ENCODE data around the gene VSTM2B.
A peak's percentile ranks its signal among the peaks of the same experiment; 100 is the strongest.

Gene VSTM2B

DNA sequence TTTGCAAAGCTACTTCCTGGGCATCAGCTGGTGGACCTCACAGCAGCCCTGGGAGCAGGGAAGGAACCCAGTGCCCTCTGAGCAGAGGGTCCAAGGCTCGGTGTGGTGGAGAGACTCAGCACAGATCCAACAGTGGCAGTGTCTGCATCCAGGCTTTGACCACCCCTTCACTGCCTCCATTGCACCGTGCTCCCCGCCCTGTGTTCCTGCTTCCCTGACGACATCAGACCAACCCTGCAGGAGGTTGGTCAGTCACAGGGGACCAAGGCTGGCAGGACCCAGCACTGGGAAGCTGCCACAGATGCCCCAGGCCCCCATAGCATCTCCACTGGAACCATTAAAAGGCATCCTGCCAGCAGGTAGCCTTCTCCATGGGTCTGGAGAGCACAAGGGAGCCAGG lies 7.8 kb upstream of the VSTM2B start:
- Histone ChIP-seq H3K27me3 (ENCODE audit: control insufficient read depth in 1 of 2, insufficient read depth in 1 of 2, low read length in 2 of 2) (peaks cover 3 to 26% of the 10 kb centered on the region in 2 experiments), H3K36me3 (ENCODE audit: control insufficient read depth in 1 of 2, insufficient read depth in 2 of 2, low read depth in 1 of 2, low read length in 2 of 2) (no peaks in the 10 kb centered on the region), H3K9ac (ENCODE audit: low read length) (no peak overlapping the region), H2AK5ac (ENCODE audit: low read length, severe bottlenecking) (no peak overlapping the region), H3K79me1 (replicated peaks; ENCODE audit: low read length, poor library complexity, severe bottlenecking) (no peaks in the 10 kb centered on the region), H2BK15ac (ENCODE audit: low read depth, poor library complexity, severe bottlenecking) (no peak overlapping the region), H3K14ac (ENCODE audit: low read length in 2 of 2) (no peak overlapping the region), H3K4ac (ENCODE audit: low read depth in 1 of 2, low read length in 2 of 2) (no peak overlapping the region), H3K18ac (ENCODE audit: low read depth in 1 of 2, low read length in 2 of 2) (no peak overlapping the region), H3K9me3 (ENCODE audit: control insufficient read depth, low read length) (no peaks in the 10 kb centered on the region), H2AFZ (ENCODE audit: low read depth, low read length) (no peak overlapping the region), H4K8ac (ENCODE audit: low read length) (no peak overlapping the region), H2BK5ac (ENCODE audit: low read depth, low read length, poor library complexity, severe bottlenecking) (no peak overlapping the region), H3K4me3 (ENCODE audit: insufficient read depth in 1 of 2, low read depth in 1 of 2, low read length in 2 of 2) (peak overlapping the region in 1 of 2 experiments; percentile 9), H2BK120ac (ENCODE audit: low read depth, low read length) (no peak overlapping the region), H3K27ac (ENCODE audit: low read length, poor library complexity, severe bottlenecking) (no peak overlapping the region), H4K91ac (ENCODE audit: low read length) (peak overlapping the region; percentile 44), H3K4me1 (ENCODE audit: control insufficient read depth, insufficient read depth, low read depth, low read length) (no peaks in the 10 kb centered on the region), H3K4me2 (ENCODE audit: low read length, poor library complexity, severe bottlenecking) (no peak overlapping the region), H3K23ac (ENCODE audit: low read length in 2 of 2) (no peak overlapping the region), H2BK12ac (ENCODE audit: low read length in 2 of 2) (no peak overlapping the region)
- DNase-seq: no peak
- WGBS: 60% methylated on average over 4 of the region's 4 CpGs

DNA sequence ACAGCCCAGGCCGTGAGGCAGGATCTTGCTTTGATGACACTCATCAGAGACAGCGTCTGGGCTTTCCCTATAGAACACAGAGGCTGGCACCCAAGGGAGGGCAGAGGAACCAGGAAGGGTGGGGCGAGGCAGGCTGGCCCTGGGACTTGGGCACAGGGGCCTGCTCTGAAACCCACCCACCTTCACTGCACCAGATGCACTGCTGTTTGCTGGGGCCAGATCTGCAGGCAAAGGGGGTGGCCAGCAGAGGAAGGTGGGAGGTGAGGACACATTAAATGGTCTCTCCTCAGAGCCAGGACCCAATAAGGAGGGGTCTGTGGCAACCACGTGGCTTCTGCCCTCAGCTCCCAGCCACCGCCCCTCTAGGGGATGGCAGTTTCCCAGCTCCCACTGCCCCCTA lies 6.6 kb upstream of the VSTM2B start:
- no peak overlapping the region for H2BK120ac ChIP-seq (ENCODE audit: low read depth, low read length)
- no peaks in the 10 kb centered on the region for H3K9me3 ChIP-seq (ENCODE audit: control insufficient read depth, low read length)
- no peak overlapping the region for H3K14ac ChIP-seq (ENCODE audit: low read length in 2 of 2)
- H3K4me1 ChIP-seq (ENCODE audit: control insufficient read depth, insufficient read depth, low read depth, low read length): no peaks in the 10 kb centered on the region
- no peak overlapping the region for H4K8ac ChIP-seq (ENCODE audit: low read length)
- H3K27me3 ChIP-seq (ENCODE audit: control insufficient read depth in 1 of 2, insufficient read depth in 1 of 2, low read length in 2 of 2): peaks cover 15 to 38% of the 10 kb centered on the region in 2 experiments
- no peak overlapping the region for H2BK12ac ChIP-seq (ENCODE audit: low read length in 2 of 2)
- no peak overlapping the region for H3K9ac ChIP-seq (ENCODE audit: low read length)
- H2AK5ac ChIP-seq (ENCODE audit: low read length, severe bottlenecking): no peak overlapping the region
- DNase-seq: no peak
- H2BK15ac ChIP-seq (ENCODE audit: low read depth, poor library complexity, severe bottlenecking): no peak overlapping the region
- no peak overlapping the region for H2BK5ac ChIP-seq (ENCODE audit: low read depth, low read length, poor library complexity, severe bottlenecking)
- H3K23ac ChIP-seq (ENCODE audit: low read length in 2 of 2): no peak overlapping the region
- H3K18ac ChIP-seq (ENCODE audit: low read depth in 1 of 2, low read length in 2 of 2): no peak overlapping the region
- H4K91ac ChIP-seq (ENCODE audit: low read length): no peak overlapping the region
- no peak overlapping the region for H2AFZ ChIP-seq (ENCODE audit: low read depth, low read length)
- no peaks in the 10 kb centered on the region for H3K36me3 ChIP-seq (ENCODE audit: control insufficient read depth in 1 of 2, insufficient read depth in 2 of 2, low read depth in 1 of 2, low read length in 2 of 2)
- H3K79me1 ChIP-seq (replicated peaks; ENCODE audit: low read length, poor library complexity, severe bottlenecking): no peaks in the 10 kb centered on the region
- 73% methylated on average over 5 of the region's 5 CpGs for WGBS
- no peak overlapping the region for H3K27ac ChIP-seq (ENCODE audit: low read length, poor library complexity, severe bottlenecking)
- no peak overlapping the region for H3K4me2 ChIP-seq (ENCODE audit: low read length, poor library complexity, severe bottlenecking)
- H3K4me3 ChIP-seq (ENCODE audit: insufficient read depth in 1 of 2, low read depth in 1 of 2, low read length in 2 of 2): no peak overlapping the region
- no peak overlapping the region for H3K4ac ChIP-seq (ENCODE audit: low read depth in 1 of 2, low read length in 2 of 2)

DNA sequence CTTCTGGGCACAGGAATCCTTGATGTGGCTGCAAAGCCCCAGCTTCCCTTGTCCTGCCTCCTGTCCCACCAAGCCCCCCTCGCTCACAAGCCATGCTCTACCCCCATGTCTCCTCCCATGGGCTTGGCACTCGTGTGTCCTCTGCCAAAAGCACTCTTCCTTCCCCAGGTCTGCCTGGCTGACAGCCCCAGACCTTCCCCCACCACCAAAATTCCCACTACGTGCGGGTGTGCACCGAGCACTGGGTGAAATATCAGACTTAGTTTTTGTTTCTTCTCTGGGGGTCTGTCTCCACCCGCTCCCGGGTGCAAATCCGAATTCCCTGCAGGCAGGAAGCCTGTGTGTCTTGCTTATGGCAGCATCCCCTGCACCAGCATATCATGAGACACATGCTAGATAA lies 5.9 kb upstream of the VSTM2B start:
- H3K23ac ChIP-seq (ENCODE audit: low read length in 2 of 2): no peak overlapping the region
- no peaks in the 10 kb centered on the region for H3K79me1 ChIP-seq (replicated peaks; ENCODE audit: low read length, poor library complexity, severe bottlenecking)
- H2BK12ac ChIP-seq (ENCODE audit: low read length in 2 of 2): no peak overlapping the region
- no peak overlapping the region for H3K14ac ChIP-seq (ENCODE audit: low read length in 2 of 2)
- H3K9ac ChIP-seq (ENCODE audit: low read length): no peak overlapping the region
- H3K27me3 ChIP-seq (ENCODE audit: control insufficient read depth in 1 of 2, insufficient read depth in 1 of 2, low read length in 2 of 2): peaks cover 23 to 46% of the 10 kb centered on the region in 2 experiments
- H3K4me2 ChIP-seq (ENCODE audit: low read length, poor library complexity, severe bottlenecking): no peak overlapping the region
- no peak overlapping the region for H2BK15ac ChIP-seq (ENCODE audit: low read depth, poor library complexity, severe bottlenecking)
- H2AFZ ChIP-seq (ENCODE audit: low read depth, low read length): no peak overlapping the region
- H3K4ac ChIP-seq (ENCODE audit: low read depth in 1 of 2, low read length in 2 of 2): no peak overlapping the region
- no peak overlapping the region for H3K4me3 ChIP-seq (ENCODE audit: insufficient read depth in 1 of 2, low read depth in 1 of 2, low read length in 2 of 2)
- no peak for DNase-seq
- no peak overlapping the region for H3K27ac ChIP-seq (ENCODE audit: low read length, poor library complexity, severe bottlenecking)
- no peaks in the 10 kb centered on the region for H3K9me3 ChIP-seq (ENCODE audit: control insufficient read depth, low read length)
- H4K91ac ChIP-seq (ENCODE audit: low read length): no peak overlapping the region
- H2AK5ac ChIP-seq (ENCODE audit: low read length, severe bottlenecking): no peak overlapping the region
- H3K36me3 ChIP-seq (ENCODE audit: control insufficient read depth in 1 of 2, insufficient read depth in 2 of 2, low read depth in 1 of 2, low read length in 2 of 2): no peaks in the 10 kb centered on the region
- no peak overlapping the region for H2BK120ac ChIP-seq (ENCODE audit: low read depth, low read length)
- WGBS: 70% methylated on average over 8 of the region's 8 CpGs
- H3K4me1 ChIP-seq (ENCODE audit: control insufficient read depth, insufficient read depth, low read depth, low read length): peaks cover 5% of the 10 kb centered on the region
- no peak overlapping the region for H2BK5ac ChIP-seq (ENCODE audit: low read depth, low read length, poor library complexity, severe bottlenecking)
- no peak overlapping the region for H3K18ac ChIP-seq (ENCODE audit: low read depth in 1 of 2, low read length in 2 of 2)
- H4K8ac ChIP-seq (ENCODE audit: low read length): no peak overlapping the region

DNA sequence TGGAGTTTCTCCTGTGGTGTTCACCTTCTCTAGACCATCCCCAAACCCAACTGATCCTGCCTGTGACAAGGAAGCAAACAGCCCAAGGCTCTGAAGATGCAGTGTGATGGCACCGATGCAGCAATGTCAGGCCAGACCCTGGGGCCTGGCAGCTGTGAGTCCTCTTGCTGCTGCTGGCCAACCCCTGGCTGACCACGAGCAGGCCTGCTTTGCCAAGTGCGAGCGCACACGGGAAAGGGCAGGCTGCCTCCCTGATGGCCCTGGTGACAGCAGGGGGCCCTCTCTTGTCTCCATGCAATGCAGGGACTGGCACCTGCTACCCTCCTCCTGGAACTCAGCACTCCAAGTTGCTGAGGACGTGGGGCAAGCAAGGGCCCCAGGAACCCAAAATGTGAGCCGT lies 5.4 kb upstream of the VSTM2B start:
- Histone ChIP-seq H3K79me1 (replicated peaks; ENCODE audit: low read length, poor library complexity, severe bottlenecking) (no peaks in the 10 kb centered on the region), H3K4me1 (ENCODE audit: control insufficient read depth, insufficient read depth, low read depth, low read length) (peaks cover 9% of the 10 kb centered on the region), H2BK120ac (ENCODE audit: low read depth, low read length) (no peak overlapping the region), H3K4me3 (ENCODE audit: insufficient read depth in 1 of 2, low read depth in 1 of 2, low read length in 2 of 2) (no peak overlapping the region), H3K23ac (ENCODE audit: low read length in 2 of 2) (no peak overlapping the region), H3K14ac (ENCODE audit: low read length in 2 of 2) (no peak overlapping the region), H3K27ac (ENCODE audit: low read length, poor library complexity, severe bottlenecking) (no peak overlapping the region), H3K4me2 (ENCODE audit: low read length, poor library complexity, severe bottlenecking) (no peak overlapping the region), H2BK5ac (ENCODE audit: low read depth, low read length, poor library complexity, severe bottlenecking) (no peak overlapping the region), H3K36me3 (ENCODE audit: control insufficient read depth in 1 of 2, insufficient read depth in 2 of 2, low read depth in 1 of 2, low read length in 2 of 2) (no peaks in the 10 kb centered on the region), H2BK15ac (ENCODE audit: low read depth, poor library complexity, severe bottlenecking) (no peak overlapping the region), H3K27me3 (ENCODE audit: control insufficient read depth in 1 of 2, insufficient read depth in 1 of 2, low read length in 2 of 2) (peaks cover 26 to 48% of the 10 kb centered on the region in 2 experiments), H3K4ac (ENCODE audit: low read depth in 1 of 2, low read length in 2 of 2) (no peak overlapping the region), H4K91ac (ENCODE audit: low read length) (no peak overlapping the region), H3K9ac (ENCODE audit: low read length) (no peak overlapping the region), H3K18ac (ENCODE audit: low read depth in 1 of 2, low read length in 2 of 2) (no peak overlapping the region), H2BK12ac (ENCODE audit: low read length in 2 of 2) (no peak overlapping the region), H2AFZ (ENCODE audit: low read depth, low read length) (no peak overlapping the region), H2AK5ac (ENCODE audit: low read length, severe bottlenecking) (no peak overlapping the region), H3K9me3 (ENCODE audit: control insufficient read depth, low read length) (no peaks in the 10 kb centered on the region), H4K8ac (ENCODE audit: low read length) (no peak overlapping the region)
- no peak for DNase-seq
- 67% methylated on average over 7 of the region's 7 CpGs for WGBS
